ENCODE results near the gene PCDHGA8.

GRCh38 chr5:141392429-141393198 lies at the start of gene PCDHGA8:
- TF ChIP-seq CTCF (conservative IDR thresholded peaks at IDR 0.05; ENCODE audit: low read depth, low read length) (peak; percentile 44), EZH2 (IDR thresholded peaks at IDR 0.05; ENCODE audit: borderline replicate concordance, low read depth, low read length, poor library complexity, severe bottlenecking) (no peak)
